ENCODE results near the gene ZNF20.
A peak's percentile ranks its signal among the peaks of the same experiment; 100 is the strongest.

ZNF20 gene

GRCh38 chr19:12139885-12140544 lies at the start of gene ZNF20:
TSS of gene ZNF20 (minus strand) at chr19:12140350. CDS start at chr19:12140182, 168 bp downstream.
- DNase-seq = peak; percentile 96

DNA sequence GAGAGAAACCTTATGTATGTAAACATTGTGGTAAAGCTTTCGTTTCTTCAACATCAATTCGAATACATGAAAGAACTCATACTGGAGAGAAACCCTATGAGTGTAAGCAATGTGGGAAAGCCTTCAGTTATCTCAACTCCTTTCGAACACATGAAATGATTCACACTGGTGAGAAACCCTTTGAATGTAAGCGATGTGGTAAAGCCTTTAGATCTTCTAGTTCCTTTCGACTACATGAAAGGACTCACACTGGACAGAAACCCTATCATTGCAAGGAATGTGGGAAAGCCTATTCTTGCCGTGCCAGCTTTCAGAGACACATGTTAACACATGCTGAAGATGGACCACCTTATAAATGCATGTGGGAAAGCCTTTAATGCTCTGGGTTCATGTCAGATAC lies 47.5 kb upstream of the ZNF20 start:
- no peak for DNase-seq

DNA sequence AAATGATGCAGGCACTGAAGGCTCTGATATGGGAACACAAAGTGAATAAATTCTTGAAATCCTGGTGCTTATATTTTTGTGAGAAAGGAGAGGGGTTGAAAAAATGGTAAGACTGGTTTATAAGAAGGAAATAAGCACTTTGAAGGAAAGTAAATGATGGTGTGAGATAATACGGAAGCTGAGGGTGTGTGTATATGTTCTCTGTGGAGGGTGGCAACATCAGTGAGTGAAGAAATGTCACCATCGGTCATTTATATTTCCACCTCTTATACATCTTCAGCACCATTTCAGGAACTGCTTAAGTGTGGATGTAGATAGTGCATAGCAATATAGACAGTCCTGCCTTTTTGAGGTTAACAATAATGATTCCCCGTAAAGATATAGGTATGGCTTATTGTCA lies 40.2 kb upstream of the ZNF20 start:
- DNase-seq = no peak

- DNase-seq = no peak
These were observed 26.5 kb upstream of the ZNF20 start for GRCh38 chr19:12166626-12167025.

GRCh38 chr19:12163826-12164225 lies 23.7 kb upstream of the ZNF20 start:
- no peak for DNase-seq

DNA sequence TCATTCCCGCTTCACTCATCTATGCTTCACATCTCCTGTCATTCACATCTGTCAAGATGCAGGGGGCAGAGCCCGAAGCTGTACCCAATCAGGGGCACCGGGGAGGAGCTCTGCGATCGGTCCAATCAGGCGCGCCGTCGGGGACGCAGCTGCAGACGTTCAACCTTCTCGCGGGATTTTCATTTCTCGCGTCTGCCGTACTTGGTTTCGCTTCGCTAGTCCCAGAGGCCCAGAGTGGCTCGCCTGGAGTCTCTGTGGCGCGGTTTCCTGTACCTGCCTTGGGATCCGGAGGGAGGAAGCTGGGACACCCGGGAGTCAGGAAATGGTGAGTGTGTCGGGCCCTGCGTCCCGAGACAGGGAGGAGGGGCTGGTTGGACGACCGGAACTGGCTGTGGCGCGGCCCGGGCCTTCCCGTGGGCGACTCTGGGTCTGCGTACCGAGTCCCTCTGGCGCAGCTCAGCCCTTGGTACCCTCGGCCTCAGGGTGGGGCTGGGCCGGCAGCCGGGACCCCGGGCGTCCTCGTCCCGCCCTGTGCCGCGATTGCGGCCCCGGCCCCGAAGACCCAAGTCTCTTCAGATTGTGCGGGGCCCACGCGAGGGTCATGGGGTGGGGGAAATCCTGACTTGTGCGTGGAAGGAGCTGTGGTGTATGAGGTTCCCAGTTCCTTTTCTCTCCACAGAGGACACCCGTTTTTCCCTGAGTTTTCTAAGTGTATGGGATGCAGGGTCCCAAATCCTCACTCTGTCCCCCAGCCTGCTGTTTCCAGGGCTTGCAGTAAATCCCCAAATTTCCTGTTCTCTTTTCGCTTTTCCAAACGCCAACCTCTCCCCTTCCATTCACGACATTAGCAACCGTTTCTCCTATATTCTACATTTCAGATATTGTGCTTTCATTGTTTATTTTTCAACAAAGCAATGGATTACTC lies 23.0 kb upstream of the ZNF20 start, which contains the start of gene ZNF136:
TSS of gene ZNF136 (plus strand) at position 215 of the 925 bp plus-strand sequence. CDS start at position 323, 108 bp downstream.
- peak; percentile 95 for DNase-seq

DNA sequence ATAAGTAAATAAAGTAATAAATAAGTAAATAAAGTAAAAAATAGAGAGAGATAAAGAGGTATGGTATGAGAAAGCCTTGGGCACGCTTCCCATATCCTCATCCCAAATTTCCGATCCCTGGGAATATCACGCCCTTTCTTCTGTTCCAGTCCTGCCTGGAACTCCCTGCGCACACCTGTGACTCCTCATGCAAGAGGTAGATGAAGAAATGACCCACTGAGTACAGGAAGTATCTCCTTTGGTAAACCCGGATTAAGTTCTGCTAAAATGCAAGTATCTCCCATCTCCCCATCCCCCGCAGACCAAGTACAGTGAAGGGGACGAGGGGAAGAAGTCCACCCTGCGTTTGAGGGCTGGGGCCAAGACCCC lies 22.3 kb upstream of the ZNF20 start:
- no peak for DNase-seq

DNA sequence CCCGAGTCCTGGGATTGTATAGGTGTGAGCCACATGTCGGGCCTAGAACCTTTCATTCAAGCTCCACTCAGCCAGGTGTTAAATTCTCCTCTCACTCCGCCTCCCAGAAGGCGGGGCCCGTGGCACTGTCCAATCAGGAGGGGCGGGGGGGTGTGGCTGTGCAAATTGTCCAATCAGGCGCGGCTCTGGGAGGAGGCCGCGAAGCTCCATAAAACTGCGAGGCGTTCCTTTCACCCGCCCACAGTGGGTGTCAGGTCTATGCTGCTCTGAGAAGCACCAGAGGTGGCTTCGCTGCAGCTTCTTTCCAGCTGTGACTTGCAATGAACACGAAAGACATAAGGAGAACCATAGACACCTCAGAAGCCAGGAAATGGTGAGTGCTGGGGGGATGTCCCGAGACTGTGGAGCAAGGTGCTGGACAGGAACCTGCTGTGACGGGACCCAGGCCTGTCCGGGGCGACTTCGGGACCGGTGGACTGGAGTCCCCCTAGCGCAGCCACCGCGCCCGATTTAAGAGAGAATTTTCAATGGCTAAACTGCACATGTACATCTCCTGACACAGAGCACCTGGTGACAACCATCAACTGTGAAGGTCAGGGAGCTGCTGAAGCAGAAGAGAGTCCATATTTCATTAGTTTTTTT lies 19.7 kb upstream of the ZNF20 start:
- DNase-seq = no peak

GRCh38 chr19:12156223-12157058 lies 16.3 kb upstream of the ZNF20 start, which contains the start of gene ZNF625:
TSS of gene ZNF625 (minus strand) at chr19:12156734. CDS start at chr19:12156558, 176 bp downstream.
- DNase-seq = peak; percentile 91

- DNase-seq = no peak
These were observed 15.2 kb upstream of the ZNF20 start for GRCh38 chr19:12155324-12155860.

GRCh38 chr19:12145348-12145747 lies 5.2 kb upstream of the ZNF20 start:
- DNase-seq = no peak

DNA sequence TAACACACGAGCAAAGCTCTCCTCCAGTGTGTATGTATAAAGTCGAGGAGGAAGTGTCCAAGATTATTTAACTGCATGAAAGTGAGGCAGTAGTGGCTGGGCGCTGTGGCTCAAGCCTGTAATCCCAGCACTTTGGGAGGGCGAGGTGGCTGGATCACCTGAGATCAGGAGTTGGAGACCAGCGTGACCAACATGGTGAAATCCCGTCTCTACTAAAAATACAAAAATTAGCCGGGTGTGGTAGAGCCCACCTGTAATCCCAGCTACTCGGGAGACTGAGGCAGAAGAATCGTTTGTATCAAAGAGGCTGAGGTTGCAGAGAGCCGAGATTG lies 1.2 kb upstream of the ZNF20 start:
- no peak for DNase-seq

GRCh38 chr19:12140545-12141404 lies 625 bp upstream of the ZNF20 start:
- peak; percentile 93 for DNase-seq

GRCh38 chr19:12139269-12139668 lies 881 bp downstream of the ZNF20 start:
- no peak for DNase-seq

DNA sequence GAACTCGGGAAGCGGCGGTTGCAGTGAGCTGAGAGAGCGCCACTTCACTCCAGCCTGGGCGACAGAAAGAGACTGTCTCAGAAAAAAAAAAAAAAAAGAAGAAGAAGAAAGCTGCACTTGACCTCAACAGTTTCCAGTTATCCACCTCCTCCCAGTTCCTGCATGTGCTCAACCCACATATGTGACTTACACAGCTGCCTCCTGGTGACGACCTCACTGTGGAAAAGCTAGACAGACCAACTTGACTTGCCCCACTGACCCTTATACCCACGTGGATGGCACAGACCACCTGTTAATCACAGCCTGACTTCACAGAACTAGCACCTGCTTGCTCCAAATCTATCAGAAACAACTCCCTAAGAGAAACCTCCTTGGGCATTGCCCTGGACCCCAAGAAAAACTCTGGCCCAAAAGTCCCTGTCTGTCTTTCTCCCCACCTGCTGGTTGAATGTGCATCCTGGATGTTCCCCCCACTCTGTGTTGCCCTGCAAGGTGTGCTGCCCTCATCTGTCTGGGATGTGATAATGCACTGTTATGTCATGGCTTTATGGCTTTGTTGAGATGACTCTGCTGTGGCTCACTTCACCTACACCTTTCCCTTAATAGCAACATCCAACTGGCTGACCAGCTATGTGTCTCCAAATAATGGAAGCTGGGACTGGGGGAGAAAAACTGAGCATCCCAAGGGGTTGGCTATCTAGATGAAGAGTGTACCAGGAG lies 2.8 kb downstream of the ZNF20 start:
- DNase-seq = no peak

DNA sequence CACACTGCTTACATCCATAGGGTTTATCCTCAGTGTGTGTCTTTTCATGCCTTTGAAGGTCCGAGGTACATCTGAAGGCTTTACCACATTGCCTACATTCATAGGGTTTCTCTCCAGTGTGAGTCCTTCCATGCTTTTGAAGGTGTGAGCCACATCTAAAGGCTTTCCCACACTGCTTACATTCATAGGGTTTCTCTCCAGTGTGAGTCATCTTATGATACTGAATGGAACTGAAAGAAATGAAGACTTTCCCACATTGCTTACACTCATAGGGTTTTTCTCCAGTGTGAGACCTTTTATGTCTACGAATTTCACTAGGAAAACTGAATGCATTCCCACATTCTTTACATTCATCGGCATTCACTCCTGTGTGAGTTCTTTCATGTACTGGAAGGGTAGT lies 7.1 kb downstream of the ZNF20 start:
- no peak for DNase-seq

DNA sequence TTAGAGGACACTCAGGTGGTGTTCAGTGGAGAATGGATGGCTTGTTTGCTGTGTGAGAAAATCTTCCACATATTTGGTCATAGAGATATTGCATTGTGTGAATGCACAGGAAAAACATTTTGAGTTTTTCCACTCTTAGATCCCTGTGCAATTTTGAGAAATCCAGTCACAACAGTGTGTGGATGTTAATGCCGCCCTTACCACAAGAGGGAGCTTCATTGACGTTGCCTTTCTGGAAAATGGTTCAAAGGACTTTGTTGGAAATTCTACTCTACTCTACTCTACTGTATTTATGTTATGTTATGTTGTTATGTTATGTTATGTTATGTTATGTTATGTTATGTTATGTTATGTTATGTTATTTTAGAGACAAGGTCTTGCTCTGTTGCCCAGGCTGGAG lies 13.4 kb downstream of the ZNF20 start:
- no peak for DNase-seq

DNA sequence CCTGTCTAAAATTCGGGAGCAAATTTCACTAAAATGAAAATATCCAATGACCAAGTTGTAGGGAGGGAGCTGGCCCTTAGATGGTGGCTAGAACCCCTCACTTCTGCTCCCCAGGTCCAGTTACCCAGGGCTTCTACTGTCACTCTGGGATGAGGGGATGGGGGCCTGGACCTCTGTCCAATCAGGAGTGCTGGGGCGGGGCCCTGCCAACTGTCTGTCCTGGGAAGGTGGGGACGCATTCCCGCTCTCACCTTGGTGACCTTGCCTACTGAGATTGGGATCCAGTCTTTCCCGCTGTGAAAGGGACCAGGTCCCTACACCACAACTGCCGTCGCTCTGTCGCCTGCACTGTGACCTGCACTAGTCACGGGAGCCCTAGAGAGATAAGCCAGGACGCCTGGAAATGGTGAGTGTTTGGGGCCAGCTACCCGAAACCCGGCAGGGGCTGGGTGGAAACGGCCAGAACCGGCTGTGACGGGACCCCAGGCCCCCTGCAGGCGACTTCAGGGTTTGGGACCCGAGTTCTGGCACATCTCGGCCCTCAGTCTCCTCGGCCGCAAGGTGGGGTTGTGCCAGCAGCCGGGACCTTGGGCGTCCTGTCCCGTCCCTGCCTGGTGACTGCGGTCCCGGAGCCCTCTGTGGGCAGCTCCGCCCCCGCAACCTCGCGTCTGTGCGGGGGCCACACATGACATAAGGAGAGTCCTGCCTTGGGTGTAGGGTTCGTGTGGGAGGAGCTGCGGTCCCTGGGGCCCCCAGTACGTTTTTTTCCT lies 22.8 kb downstream of the ZNF20 start:
- DNase-seq = no peak

DNA sequence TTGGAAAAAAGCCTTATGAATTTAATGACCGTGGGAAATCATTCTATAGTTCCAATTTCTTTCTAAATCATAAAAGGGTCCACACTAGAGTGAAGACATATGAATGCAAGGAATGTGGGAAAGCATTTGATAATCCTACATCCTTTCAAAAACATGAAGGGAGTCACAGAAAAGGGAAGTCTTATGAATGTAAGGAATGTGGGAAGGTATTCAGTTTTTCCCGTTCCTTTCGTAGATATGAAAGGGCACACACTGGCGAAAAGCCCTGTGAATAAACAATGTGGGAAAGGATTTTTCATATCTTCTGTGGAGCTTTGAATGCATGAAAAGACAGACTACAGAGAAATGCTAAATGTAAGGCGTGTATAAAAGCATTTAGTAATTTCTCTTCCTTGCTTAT lies 27.0 kb downstream of the ZNF20 start:
- no peak for DNase-seq

DNA sequence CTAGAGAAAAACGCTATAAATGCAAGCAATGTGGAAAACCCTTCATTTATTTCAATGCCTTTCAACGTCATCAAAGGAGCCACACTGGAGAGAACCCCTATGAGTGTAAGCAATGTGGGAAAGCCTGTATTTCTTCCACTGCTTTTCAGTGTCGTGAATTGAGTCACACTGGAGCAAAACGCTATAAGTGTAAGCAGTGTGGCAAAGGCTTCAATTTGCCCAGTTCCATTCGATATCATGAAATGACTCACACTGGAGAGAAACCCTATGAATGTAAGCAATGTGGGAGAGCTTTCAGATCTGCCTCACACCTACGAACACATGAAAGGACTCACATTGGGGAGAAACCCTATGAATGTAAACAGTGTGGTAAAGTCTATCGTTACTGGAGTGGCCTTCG lies 27.4 kb downstream of the ZNF20 start:
- DNase-seq = no peak

All from right forelimb (tissue), 1 donor.